HCT116 (cell line): ENCODE results near the gene MEGF10. TPM values are rescaled to one million over a fixed set of nuclear protein-coding genes. Genes with fewer than 3 reads are reported as not detected.
"Not testable (repeated sequence)": the region's sequence is repeated elsewhere in the genome, so short reads cannot be mapped to it uniquely, and the experiment has no call there.

ENCODE experiments used
- ATAC-seq: fragments of 200-7000 bp; cut with Tn5 transposase; 2 replicates; pipeline ENCODE4 v1.9.1; 2020; ENCODE audit warnings: mild to moderate bottlenecking, moderate library complexity
- BruUV-seq: library from RNA; stranded (reverse); fragments of 400-500 nt; replicated peaks from 2 replicates; lab custom pipeline; 2021; lab: Mats Ljungman, UMichigan
- CTCF ChIA-PET: fragments of 300-600 bp; sonication (Branson Sonifier 250); formaldehyde crosslinking; loops from one replicate; lab custom pipeline; 2021; ENCODE audit warnings: antibody characterized with exemption; lab: Charles Lee
- POLR2A ChIA-PET: fragments of 300-600, 350-600 bp; sonication (Branson Sonifier 250); formaldehyde crosslinking; loops from one replicate; lab custom pipeline; 2021; ENCODE audit warnings: antibody characterized with exemption; lab: Charles Lee
- RAD21 ChIA-PET, 2 experiments: fragments of 300-600 bp; sonication (Branson Sonifier 250); formaldehyde crosslinking; loops; one replicate each; lab custom pipeline; 2023; ENCODE audit warnings: low total read pairs in 2 of 2; ENCODE audit not compliant: uncharacterized antibody in 2 of 2, unreplicated experiment in 2 of 2, low non-redundant PET in 1 of 2; lab: Charles Lee
- DNase-seq: peaks from one replicate; pipeline ENCODE4 v3.0.0-alpha.2; 2010; ENCODE audit warnings: low read depth, low spot score
- H2AFZ ChIP-seq: fragments of 200-600 bp; shearing (Covaris generic), sonication (generic); 2 replicates; pipeline ENCODE4 v1.6.1; 2017; ENCODE audit warnings: low read depth, mixed run types, mixed read lengths, antibody characterized with exemption, low read length; ENCODE audit not compliant: poor library complexity, severe bottlenecking
- H3K27ac ChIP-seq: 2 replicates; pipeline ENCODE4 v1.5.1; 2012; ENCODE audit warnings: low read depth, low read length
- H3K27me3 ChIP-seq: fragments of 200-600 bp; sonication (generic); 2 replicates; pipeline ENCODE4 v1.6.1; 2016; ENCODE audit warnings: mixed run types, low read length, mixed read lengths; ENCODE audit not compliant: insufficient read depth
- H3K36me3 ChIP-seq, 2 experiments: fragments of 200-500 bp in 1 of 2; fragments of 200-600 bp in 1 of 2; sonication (Bioruptor generic) in 1 of 2; sonication (generic) in 1 of 2; 2 replicates each; pipeline versions ENCODE4 v1.5.1 to v1.6.1; 2014 to 2016; ENCODE audit warnings: low read length in 2 of 2, inconsistent platforms in 1 of 2, mixed read lengths in 1 of 2, mixed run types in 1 of 2; ENCODE audit not compliant: insufficient read depth in 2 of 2, control insufficient read depth in 1 of 2
- H3K4me1 ChIP-seq, 2 experiments: fragments of 200-600 bp in 1 of 2; sonication (generic) in 1 of 2; 2 replicates each; pipeline versions ENCODE4 v1.5.1 to v1.6.1; 2012 to 2017; ENCODE audit warnings: low read length in 2 of 2, inconsistent platforms in 1 of 2, mild to moderate bottlenecking in 1 of 2, mixed read lengths in 1 of 2, mixed run types in 1 of 2, moderate library complexity in 1 of 2; ENCODE audit not compliant: insufficient read depth in 2 of 2, control insufficient read depth in 1 of 2
- H3K4me2 ChIP-seq: fragments of 200-600 bp; sonication (generic); 2 replicates; pipeline ENCODE4 v1.6.1; 2017; ENCODE audit warnings: mixed run types, low read length, mixed read lengths
- H3K4me3 ChIP-seq, 2 experiments: fragments of 200-600 bp in 1 of 2; sonication (generic) in 1 of 2; replicated peaks in 1 of 2; 2 replicates each; pipeline ENCODE4 v1.5.1; 2011 to 2016; ENCODE audit warnings: low read length in 2 of 2, control low read depth in 1 of 2, low read depth in 1 of 2, mild to moderate bottlenecking in 1 of 2, mixed read lengths in 1 of 2, mixed run types in 1 of 2
- H3K79me2 ChIP-seq: fragments of 200-600 bp; sonication (generic); 2 replicates; pipeline ENCODE4 v1.6.1; 2017; ENCODE audit warnings: mild to moderate bottlenecking, mixed run types, low read length, moderate library complexity, mixed read lengths; ENCODE audit not compliant: insufficient read depth
- H3K9ac ChIP-seq: fragments of 200-600 bp; sonication (generic); 2 replicates; pipeline ENCODE4 v1.6.1; 2016; ENCODE audit warnings: low read length, mixed read lengths
- H3K9me2 ChIP-seq: fragments of 200-600 bp; sonication (generic), shearing (Covaris generic); 2 replicates; pipeline ENCODE4 v1.6.1; 2017; ENCODE audit warnings: mixed run types, mild to moderate bottlenecking, moderate library complexity; ENCODE audit not compliant: insufficient read depth
- H3K9me3 ChIP-seq, 2 experiments: fragments of 200-500 bp in 1 of 2; fragments of 200-600 bp in 1 of 2; sonication (Bioruptor generic) in 1 of 2; sonication (generic) in 1 of 2; 2 replicates each; pipeline ENCODE4 v1.6.1; 2014 to 2017; ENCODE audit warnings: low read length in 2 of 2, mixed read lengths in 2 of 2, inconsistent platforms in 1 of 2, low read depth in 1 of 2, mild to moderate bottlenecking in 1 of 2, mixed run types in 1 of 2, moderate library complexity in 1 of 2; ENCODE audit not compliant: control insufficient read depth in 1 of 2, insufficient read depth in 1 of 2
- H4K20me1 ChIP-seq: fragments of 200-600 bp; sonication (generic), shearing (Covaris generic); 2 replicates; pipeline ENCODE4 v1.6.1; 2017; ENCODE audit warnings: mixed run types, mild to moderate bottlenecking, moderate library complexity; ENCODE audit not compliant: insufficient read depth
- CBX3 ChIP-seq: IDR thresholded peaks from 2 replicates; pipeline ENCODE4 v1.6.1; 2012; ENCODE audit warnings: low read depth
- EZH2 ChIP-seq: fragments of 200-600 bp; sonication (generic); IDR thresholded peaks from 2 replicates; pipeline ENCODE4 v1.6.1; 2017; ENCODE audit warnings: antibody characterized with exemption, mixed run types
- EZH2phosphoT487 ChIP-seq: fragments of 200-600 bp; IDR thresholded peaks from 2 replicates; pipeline ENCODE4 v1.6.1; 2018; ENCODE audit warnings: antibody characterized with exemption, borderline replicate concordance
- FOSL1 ChIP-seq: IDR thresholded peaks from 2 replicates; pipeline ENCODE4 v1.6.1; 2012; ENCODE audit warnings: low read depth
- JUND ChIP-seq: IDR thresholded peaks from 2 replicates; pipeline ENCODE4 v1.6.1; 2012
- TCF7L2 ChIP-seq: IDR thresholded peaks from 2 replicates; pipeline ENCODE4 v1.7.0; 2011; ENCODE audit warnings: borderline replicate concordance, inconsistent platforms; ENCODE audit not compliant: insufficient read depth, insufficient read length; ENCODE audit errors: extremely low read depth
- ZNF274 ChIP-seq: fragments of 200-500 bp; sonication (Bioruptor generic); IDR thresholded peaks from 2 replicates; pipeline ENCODE4 v1.6.1; 2014; ENCODE audit warnings: mild to moderate bottlenecking, low read depth, low read length, inconsistent platforms
- intact Hi-C: fragments of 100-400 bp; cut with micrococcal nuclease; formaldehyde crosslinking; loops from 2 replicates; pipeline ENCODE4 v1.10.0; 2022
- total RNA-seq: library from RNA; stranded (reverse); gene quantifications from one replicate; pipeline ENCODE4 v1.2.1, GENCODE V29; 2021; ENCODE audit not compliant: unreplicated experiment
- TF ChIP-seq, protein P1 (sequence below): IDR thresholded peaks from 2 replicates; pipeline ENCODE4 v1.6.1; 2011; ENCODE audit warnings: mild to moderate bottlenecking, low read length, moderate library complexity; ENCODE audit not compliant: insufficient replicate concordance; ENCODE audit errors: extremely low read depth
- TF ChIP-seq, protein P2 (sequence below): IDR thresholded peaks from 2 replicates; pipeline ENCODE4 v1.6.1; 2012

Gene MEGF10
- total RNA-seq, 1 experiment from 2014 or later: 0.02 TPM

DNA sequence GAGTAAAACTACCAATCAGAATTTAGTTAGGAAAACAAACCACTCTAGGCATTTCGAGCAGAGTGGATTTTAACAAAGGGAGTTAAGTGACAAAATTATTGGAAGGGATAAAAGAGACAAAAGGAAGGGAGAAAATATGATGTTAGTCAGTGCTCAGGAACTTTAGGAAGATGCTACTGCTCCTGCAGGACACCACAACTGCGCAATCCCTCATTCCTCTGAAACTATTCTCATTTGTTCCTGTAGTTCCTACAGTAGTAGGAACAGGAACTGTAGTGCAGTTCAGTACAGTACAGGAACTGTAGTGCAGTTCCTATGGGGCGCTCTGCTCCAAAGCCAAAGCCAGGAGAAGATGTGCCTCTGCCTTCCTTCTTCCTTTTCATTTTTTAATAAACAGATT lies 29.9 kb upstream of the MEGF10 start:
- DNase-seq: no peak
- Histone ChIP-seq H4K20me1 (no peaks in the 10 kb centered on the region), H3K4me1 (peaks cover 0 to under 1% of the 10 kb centered on the region in 2 experiments; a peak in 1 of 4 replicates), H3K9me3 (no peaks in the 10 kb centered on the region; a peak in 1 of 4 replicates), H3K36me3 (no peaks in the 10 kb centered on the region), H3K9me2 (no peaks in the 10 kb centered on the region), H3K27ac (no peak overlapping the region), H3K27me3 (no peaks in the 10 kb centered on the region), H3K79me2 (no peaks in the 10 kb centered on the region), H3K4me2 (no peak overlapping the region), H3K4me3 (no peak overlapping the region), H3K9ac (no peak overlapping the region), H2AFZ (no peak overlapping the region)
- no peak for ATAC-seq
- RAD21 ChIA-PET: no interaction called here
- BruUV-seq: no TSS peak
- POLR2A ChIA-PET: no interaction called here
- TF ChIP-seq, protein P1, sequence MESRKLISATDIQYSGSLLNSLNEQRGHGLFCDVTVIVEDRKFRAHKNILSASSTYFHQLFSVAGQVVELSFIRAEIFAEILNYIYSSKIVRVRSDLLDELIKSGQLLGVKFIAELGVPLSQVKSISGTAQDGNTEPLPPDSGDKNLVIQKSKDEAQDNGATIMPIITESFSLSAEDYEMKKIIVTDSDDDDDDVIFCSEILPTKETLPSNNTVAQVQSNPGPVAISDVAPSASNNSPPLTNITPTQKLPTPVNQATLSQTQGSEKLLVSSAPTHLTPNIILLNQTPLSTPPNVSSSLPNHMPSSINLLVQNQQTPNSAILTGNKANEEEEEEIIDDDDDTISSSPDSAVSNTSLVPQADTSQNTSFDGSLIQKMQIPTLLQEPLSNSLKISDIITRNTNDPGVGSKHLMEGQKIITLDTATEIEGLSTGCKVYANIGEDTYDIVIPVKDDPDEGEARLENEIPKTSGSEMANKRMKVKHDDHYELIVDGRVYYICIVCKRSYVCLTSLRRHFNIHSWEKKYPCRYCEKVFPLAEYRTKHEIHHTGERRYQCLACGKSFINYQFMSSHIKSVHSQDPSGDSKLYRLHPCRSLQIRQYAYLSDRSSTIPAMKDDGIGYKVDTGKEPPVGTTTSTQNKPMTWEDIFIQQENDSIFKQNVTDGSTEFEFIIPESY: no peak
- TF ChIP-seq JUND: no peak
- no peak for TF ChIP-seq EZH2phosphoT487
- TF ChIP-seq TCF7L2: no peak
- TF ChIP-seq ZNF274: no peak
- TF ChIP-seq EZH2: no peak
- no peak for TF ChIP-seq CBX3
- TF ChIP-seq FOSL1: no peak
- TF ChIP-seq, protein P2, sequence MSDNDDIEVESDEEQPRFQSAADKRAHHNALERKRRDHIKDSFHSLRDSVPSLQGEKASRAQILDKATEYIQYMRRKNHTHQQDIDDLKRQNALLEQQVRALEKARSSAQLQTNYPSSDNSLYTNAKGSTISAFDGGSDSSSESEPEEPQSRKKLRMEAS: no peak
- CTCF ChIA-PET: no interaction called here
- intact Hi-C loops: no loop called here

DNA sequence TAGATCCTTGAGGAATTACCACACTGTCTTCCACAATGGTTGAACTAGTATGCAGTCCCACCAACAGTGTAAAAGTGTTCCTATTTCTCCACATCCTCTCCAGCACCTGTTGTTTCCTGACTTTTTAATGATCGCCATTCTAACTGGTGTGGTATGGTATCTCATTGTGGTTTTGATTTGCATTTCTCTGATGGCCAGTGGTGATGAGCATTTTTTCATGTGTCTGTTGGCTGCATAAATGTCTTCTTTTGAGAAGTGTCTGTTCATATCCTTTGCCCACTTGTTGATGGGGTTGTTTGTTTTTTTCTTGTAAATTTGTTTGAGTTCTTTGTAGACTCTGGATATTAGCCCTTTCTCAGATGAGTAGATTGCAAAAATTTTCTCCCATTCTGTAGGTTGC lies 25.1 kb upstream of the MEGF10 start:
- H3K4me3 ChIP-seq, H3K9me3 ChIP-seq, H3K27me3 ChIP-seq, POLR2A ChIA-PET, H2AFZ ChIP-seq, CTCF ChIA-PET, ATAC-seq, H4K20me1 ChIP-seq, RAD21 ChIA-PET, DNase-seq, H3K4me2 ChIP-seq, H3K36me3 ChIP-seq, H3K9ac ChIP-seq, BruUV-seq, H3K79me2 ChIP-seq, intact Hi-C loops, H3K9me2 ChIP-seq, H3K27ac ChIP-seq, H3K4me1 ChIP-seq: not testable (repeated sequence)

DNA sequence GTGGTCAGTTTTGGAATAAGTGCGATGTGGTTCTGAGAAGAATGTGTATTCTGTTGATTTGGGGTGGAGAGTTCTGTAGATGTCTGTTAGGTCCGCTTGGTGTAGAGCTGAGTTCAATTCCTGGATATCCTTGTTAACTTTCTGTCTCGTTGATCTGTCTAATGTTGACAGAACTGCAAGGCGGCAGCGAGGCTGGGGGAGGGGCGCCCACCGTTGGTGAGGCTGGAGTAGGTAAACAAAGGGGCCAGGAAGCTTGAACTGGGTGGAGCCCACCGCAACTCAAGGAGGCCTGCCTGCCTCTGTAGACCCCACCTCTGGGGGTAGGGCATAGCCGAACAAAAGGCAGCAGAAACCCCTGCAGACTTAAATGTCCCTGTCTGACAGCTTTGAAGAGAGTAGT lies 22.3 kb upstream of the MEGF10 start:
- H4K20me1 ChIP-seq, POLR2A ChIA-PET, H3K27ac ChIP-seq, H3K27me3 ChIP-seq, H3K4me1 ChIP-seq, H3K4me2 ChIP-seq, BruUV-seq, H3K36me3 ChIP-seq, RAD21 ChIA-PET, H3K9ac ChIP-seq, H3K79me2 ChIP-seq, intact Hi-C loops, H3K9me3 ChIP-seq, CTCF ChIA-PET, ATAC-seq, H2AFZ ChIP-seq, H3K4me3 ChIP-seq, H3K9me2 ChIP-seq, DNase-seq: not testable (repeated sequence)
